H9 (cell line): ENCODE results near the gene MAPK8IP2. TPM values are rescaled to one million over a fixed set of nuclear protein-coding genes. Genes with fewer than 3 reads are reported as not detected.

ENCODE experiments used
- DNase-seq: peaks from one replicate; pipeline ENCODE4 v3.0.0-alpha.2; 2017
- H2AFZ ChIP-seq: one replicate; pipeline ENCODE4 v1.6.1; 2013; ENCODE audit warnings: mild to moderate bottlenecking, low read length, control low read depth, moderate library complexity
- H2AK5ac ChIP-seq: 2 replicates; pipeline ENCODE4 v1.6.1; 2013; ENCODE audit warnings: low read length, control low read depth, mixed read lengths; ENCODE audit not compliant: insufficient read length
- H2BK120ac ChIP-seq: one replicate; pipeline ENCODE4 v1.6.1; 2013; ENCODE audit warnings: low read depth, mild to moderate bottlenecking, low read length, control low read depth, inconsistent platforms; ENCODE audit not compliant: poor library complexity, severe bottlenecking
- H2BK12ac ChIP-seq: 2 replicates; pipeline ENCODE4 v1.6.1; 2013; ENCODE audit warnings: low read length, control low read depth, mixed read lengths, low read depth; ENCODE audit not compliant: insufficient read length
- H2BK15ac ChIP-seq: 2 replicates; pipeline ENCODE4 v1.6.1; 2013; ENCODE audit warnings: low read depth, low read length, control low read depth
- H2BK20ac ChIP-seq: one replicate; pipeline ENCODE4 v1.6.1; 2013; ENCODE audit warnings: low read depth, mild to moderate bottlenecking, low read length, control low read depth, inconsistent platforms; ENCODE audit not compliant: poor library complexity, severe bottlenecking
- H2BK5ac ChIP-seq: 2 replicates; pipeline ENCODE4 v1.6.1; 2013; ENCODE audit warnings: low read length, control low read depth, mixed read lengths; ENCODE audit not compliant: insufficient read length
- H3K14ac ChIP-seq: 2 replicates; pipeline ENCODE4 v1.6.1; 2013; ENCODE audit warnings: low read length, control low read depth; ENCODE audit not compliant: insufficient read depth
- H3K18ac ChIP-seq: 2 replicates; pipeline ENCODE4 v1.6.1; 2013; ENCODE audit warnings: low read depth, mild to moderate bottlenecking, mixed read lengths, low read length, control low read depth; ENCODE audit not compliant: insufficient read length
- H3K23ac ChIP-seq: 2 replicates; pipeline ENCODE4 v1.6.1; 2013; ENCODE audit warnings: low read length, control low read depth, mixed read lengths, low read depth; ENCODE audit not compliant: insufficient read length
- H3K23me2 ChIP-seq: 2 replicates; pipeline ENCODE4 v1.6.1; 2013; ENCODE audit warnings: low read depth, mild to moderate bottlenecking, mixed read lengths, low read length, control low read depth; ENCODE audit not compliant: insufficient read length, poor library complexity, severe bottlenecking
- H3K27ac ChIP-seq: 2 replicates; pipeline ENCODE4 v1.5.1; 2013; ENCODE audit warnings: low read length, control low read depth, mixed read lengths, low read depth; ENCODE audit not compliant: insufficient read length
- H3K27me3 ChIP-seq: 2 replicates; pipeline ENCODE4 v1.6.1; 2013; ENCODE audit warnings: low read length, control low read depth, inconsistent platforms; ENCODE audit not compliant: insufficient read depth
- H3K4ac ChIP-seq: 2 replicates; pipeline ENCODE4 v1.6.1; 2013; ENCODE audit warnings: low read depth, mild to moderate bottlenecking, control low read depth, inconsistent platforms, low read length, moderate library complexity
- H3K4me1 ChIP-seq: 2 replicates; pipeline ENCODE4 v1.6.1; 2013; ENCODE audit warnings: low read length, control low read depth, inconsistent platforms; ENCODE audit not compliant: insufficient read depth
- H3K4me2 ChIP-seq: 2 replicates; pipeline ENCODE4 v1.6.1; 2013; ENCODE audit warnings: low read length, control low read depth, mixed read lengths; ENCODE audit not compliant: insufficient read length, insufficient read depth
- H3K56ac ChIP-seq: 2 replicates; pipeline ENCODE4 v1.6.1; 2013; ENCODE audit warnings: low read depth, mild to moderate bottlenecking, mixed read lengths, low read length, control low read depth; ENCODE audit not compliant: insufficient read length
- H3K79me1 ChIP-seq: 2 replicates; pipeline ENCODE4 v1.6.1; 2013; ENCODE audit warnings: low read depth, mild to moderate bottlenecking, moderate library complexity, low read length, control low read depth, inconsistent platforms; ENCODE audit not compliant: insufficient read depth, poor library complexity, severe bottlenecking
- H3K79me2 ChIP-seq: 2 replicates; pipeline ENCODE4 v1.6.1; 2013; ENCODE audit warnings: low read length, control low read depth, inconsistent platforms; ENCODE audit not compliant: insufficient read depth
- H3K9ac ChIP-seq: 2 replicates; pipeline ENCODE4 v1.6.1; 2013; ENCODE audit warnings: low read length, control low read depth, mixed read lengths; ENCODE audit not compliant: insufficient read length; ENCODE audit errors: extremely low read depth
- H3K9me3 ChIP-seq: one replicate; pipeline ENCODE4 v1.6.1; 2013; ENCODE audit warnings: low read depth, low read length, inconsistent platforms; ENCODE audit not compliant: control insufficient read depth
- H3T11ph ChIP-seq: one replicate; pipeline ENCODE4 v1.6.1; 2013; ENCODE audit warnings: mild to moderate bottlenecking, low read length, control low read depth, inconsistent platforms
- H4K20me1 ChIP-seq: one replicate; pipeline ENCODE4 v1.6.1; 2013; ENCODE audit not compliant: control insufficient read depth, insufficient read length, insufficient read depth
- H4K5ac ChIP-seq: 2 replicates; pipeline ENCODE4 v1.6.1; 2013; ENCODE audit warnings: low read depth, mild to moderate bottlenecking, mixed read lengths, low read length, control low read depth; ENCODE audit not compliant: insufficient read length
- H4K8ac ChIP-seq: replicated peaks from 2 replicates; pipeline ENCODE4 v1.6.1; 2013; ENCODE audit warnings: low read length, control low read depth, mixed read lengths, low read depth; ENCODE audit not compliant: insufficient read length
- H4K91ac ChIP-seq: 2 replicates; pipeline ENCODE4 v1.6.1; 2013; ENCODE audit warnings: low read depth, mild to moderate bottlenecking, moderate library complexity, mixed read lengths, low read length, control low read depth; ENCODE audit not compliant: insufficient read length
- H3K27ac Mint-ChIP-seq, 3 experiments: 2 replicates in 2 of 3; 3 replicates in 1 of 3; pipeline ENCODE4 v1.8.0; 2020 to 2021; ENCODE audit warnings: mixed read lengths in 3 of 3, mild to moderate bottlenecking in 1 of 3, moderate library complexity in 1 of 3
- H3K27me3 Mint-ChIP-seq: 2 replicates; pipeline ENCODE4 v1.8.0; 2021; ENCODE audit warnings: low read depth, mild to moderate bottlenecking, moderate library complexity, mixed read lengths
- H3K36me3 Mint-ChIP-seq, 3 experiments: 2 replicates in 2 of 3; 3 replicates in 1 of 3; pipeline ENCODE4 v1.8.0; 2020 to 2021; ENCODE audit warnings: low read depth in 3 of 3, mixed read lengths in 3 of 3; ENCODE audit not compliant: insufficient read depth in 1 of 3
- H3K4me1 Mint-ChIP-seq, 2 experiments: 2 replicates each; pipeline ENCODE4 v1.8.0; 2020; ENCODE audit warnings: mixed read lengths in 2 of 2
- H3K4me3 Mint-ChIP-seq, 2 experiments: 2 replicates in 1 of 2; 3 replicates in 1 of 2; pipeline ENCODE4 v1.8.0; 2020 to 2021; ENCODE audit warnings: mild to moderate bottlenecking in 2 of 2, mixed read lengths in 2 of 2, moderate library complexity in 1 of 2
- H3K9me3 Mint-ChIP-seq, 2 experiments: 2 replicates in 1 of 2; 3 replicates in 1 of 2; pipeline ENCODE4 v1.8.0; 2020; ENCODE audit warnings: mild to moderate bottlenecking in 2 of 2, mixed read lengths in 2 of 2, moderate library complexity in 1 of 2
- WGBS: extraction: QIAGEN DNeasy Blood & Tissue Kit; methylation state at CpG from one replicate; pipeline ENCODE4 v1.1.7; 2013; ENCODE audit warnings: missing lambda C conversion rate, low lambda C conversion rate, mixed read lengths; ENCODE audit not compliant: insufficient read length; ENCODE audit errors: extremely low coverage; 5-methylcytosine and 5-hydroxymethylcytosine counted together
- total RNA-seq: library from RNA; stranded (reverse); gene quantifications from 2 replicates; pipeline ENCODE4 v1.2.1, GENCODE V29; 2021
- TF ChIP-seq, protein P1 (sequence below): fragments of 200-600 bp; sonication (generic); conservative IDR thresholded peaks from 3 replicates; pipeline ENCODE4 v1.8.0; 2021; ENCODE audit warnings: antibody characterized with exemption, mild to moderate bottlenecking

MAPK8IP2 gene
- total RNA-seq, 1 experiment from 2014 or later: 5.7 TPM

DNA sequence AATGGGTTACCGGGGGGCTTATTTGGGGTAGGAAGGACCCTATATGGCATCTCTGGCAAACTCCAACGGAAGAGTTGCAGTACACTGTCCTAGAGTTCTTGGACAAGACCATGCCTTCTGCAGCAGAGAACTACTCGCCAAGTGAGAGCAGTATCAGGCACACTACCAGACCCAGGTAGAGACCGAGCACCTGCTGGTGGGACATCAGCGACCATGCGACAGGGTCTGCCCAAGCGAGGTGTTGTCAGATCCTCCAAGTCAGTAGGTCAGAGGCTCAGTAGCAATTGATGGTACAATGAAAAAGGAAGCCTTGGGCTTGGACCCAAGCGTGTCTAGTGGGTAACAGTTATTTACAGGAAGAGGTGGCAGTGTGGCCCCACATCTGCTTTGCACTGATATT lies 14.8 kb upstream of the MAPK8IP2 start:
- no peak overlapping the region for H2BK120ac ChIP-seq
- H2BK5ac ChIP-seq: no peak overlapping the region
- H3K79me2 ChIP-seq: no peaks in the 10 kb centered on the region
- no peak overlapping the region for H3K9ac ChIP-seq
- H3K23ac ChIP-seq: no peak overlapping the region
- no peak overlapping the region for H2BK20ac ChIP-seq
- no peaks in the 10 kb centered on the region for H3K9me3 ChIP-seq
- H3K27ac ChIP-seq: no peak overlapping the region
- H3K18ac ChIP-seq: no peak overlapping the region
- Mint-ChIP-seq H3K36me3 (peaks cover 0 to 2% (median 0%) of the 10 kb centered on the region in 3 experiments; a peak in 1 of 7 replicates), H3K27ac (no peak overlapping the region; a peak in 1 of 7 replicates), H3K9me3 (no peaks in the 10 kb centered on the region), H3K4me1 (peaks cover 14 to 23% of the 10 kb centered on the region in 2 experiments), H3K4me3 (no peak overlapping the region), H3K27me3 (peaks cover 18% of the 10 kb centered on the region)
- H4K8ac ChIP-seq: no peak overlapping the region
- no peaks in the 10 kb centered on the region for H3K27me3 ChIP-seq
- WGBS: no CpG with 5 or more reads among the region's 8 CpGs
- no peak overlapping the region for H2BK15ac ChIP-seq
- H3K56ac ChIP-seq: no peak overlapping the region
- peaks cover 2% of the 10 kb centered on the region; the same call in 1 of the 2 replicates for H3K4me1 ChIP-seq
- H4K91ac ChIP-seq: no peak overlapping the region
- H3K79me1 ChIP-seq: peaks cover 4% of the 10 kb centered on the region
- H3T11ph ChIP-seq: no peak overlapping the region
- TF ChIP-seq, protein P1, sequence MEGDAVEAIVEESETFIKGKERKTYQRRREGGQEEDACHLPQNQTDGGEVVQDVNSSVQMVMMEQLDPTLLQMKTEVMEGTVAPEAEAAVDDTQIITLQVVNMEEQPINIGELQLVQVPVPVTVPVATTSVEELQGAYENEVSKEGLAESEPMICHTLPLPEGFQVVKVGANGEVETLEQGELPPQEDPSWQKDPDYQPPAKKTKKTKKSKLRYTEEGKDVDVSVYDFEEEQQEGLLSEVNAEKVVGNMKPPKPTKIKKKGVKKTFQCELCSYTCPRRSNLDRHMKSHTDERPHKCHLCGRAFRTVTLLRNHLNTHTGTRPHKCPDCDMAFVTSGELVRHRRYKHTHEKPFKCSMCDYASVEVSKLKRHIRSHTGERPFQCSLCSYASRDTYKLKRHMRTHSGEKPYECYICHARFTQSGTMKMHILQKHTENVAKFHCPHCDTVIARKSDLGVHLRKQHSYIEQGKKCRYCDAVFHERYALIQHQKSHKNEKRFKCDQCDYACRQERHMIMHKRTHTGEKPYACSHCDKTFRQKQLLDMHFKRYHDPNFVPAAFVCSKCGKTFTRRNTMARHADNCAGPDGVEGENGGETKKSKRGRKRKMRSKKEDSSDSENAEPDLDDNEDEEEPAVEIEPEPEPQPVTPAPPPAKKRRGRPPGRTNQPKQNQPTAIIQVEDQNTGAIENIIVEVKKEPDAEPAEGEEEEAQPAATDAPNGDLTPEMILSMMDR: no peak
- no peak overlapping the region for H3K4ac ChIP-seq
- no peak overlapping the region for H3K14ac ChIP-seq
- H2AFZ ChIP-seq: no peak overlapping the region
- no peak overlapping the region for H2BK12ac ChIP-seq
- no peaks in the 10 kb centered on the region for H3K23me2 ChIP-seq
- no peak overlapping the region for H2AK5ac ChIP-seq
- DNase-seq: no peak
- no peaks in the 10 kb centered on the region for H4K20me1 ChIP-seq
- no peak overlapping the region for H3K4me2 ChIP-seq
- no peak overlapping the region for H4K5ac ChIP-seq
